Calu3 (cell line): ENCODE measurements around the gene SLC39A2. TPM values are rescaled to one million over a fixed set of nuclear protein-coding genes. Genes with fewer than 3 reads are reported as not detected.

Experiments
- BruUV-seq: library from RNA; stranded (reverse); fragments of 400-500 nt; replicated peaks from 2 replicates; lab custom pipeline; 2021; lab: Mats Ljungman, UMichigan
- CTCF ChIA-PET: fragments of 300-600 bp; sonication (Branson Sonifier 250); formaldehyde crosslinking; loops from one replicate; lab custom pipeline; 2022; ENCODE audit warnings: antibody characterized with exemption; lab: Charles Lee
- DNase-seq: peaks from one replicate; pipeline ENCODE4 v3.0.0; 2022
- H3K27ac Mint-ChIP-seq: one replicate; pipeline ENCODE4 v1.8.0; 2022; ENCODE audit warnings: mixed read lengths; ENCODE audit not compliant: unreplicated experiment
- H3K27me3 Mint-ChIP-seq: one replicate; pipeline ENCODE4 v1.8.0; 2022; ENCODE audit warnings: mixed read lengths; ENCODE audit not compliant: unreplicated experiment
- H3K36me3 Mint-ChIP-seq: one replicate; pipeline ENCODE4 v1.8.0; 2022; ENCODE audit warnings: mild to moderate bottlenecking, moderate library complexity, mixed read lengths; ENCODE audit not compliant: insufficient read depth, unreplicated experiment
- H3K4me1 Mint-ChIP-seq: one replicate; pipeline ENCODE4 v1.8.0; 2022; ENCODE audit warnings: mild to moderate bottlenecking, low read depth, mixed read lengths; ENCODE audit not compliant: unreplicated experiment
- H3K4me3 Mint-ChIP-seq: one replicate; pipeline ENCODE4 v1.8.0; 2022; ENCODE audit warnings: mild to moderate bottlenecking, low read depth, moderate library complexity, mixed read lengths; ENCODE audit not compliant: unreplicated experiment
- H3K9me3 Mint-ChIP-seq: one replicate; pipeline ENCODE4 v1.8.0; 2022; ENCODE audit warnings: low read depth, mixed read lengths; ENCODE audit not compliant: unreplicated experiment
- CTCF ChIP-seq: fragments of 200-600 bp; IDR thresholded peaks from one replicate; pipeline ENCODE4 v1.8.0; 2022; ENCODE audit warnings: antibody characterized with exemption; ENCODE audit not compliant: unreplicated experiment
- intact Hi-C: fragments of 100-400 bp; cut with micrococcal nuclease; formaldehyde crosslinking; loops from one replicate; pipeline ENCODE4 v1.10.0; 2022; ENCODE audit not compliant: unreplicated experiment
- total RNA-seq: library from RNA; stranded (reverse); gene quantifications from 2 replicates; pipeline ENCODE4 v1.2.3, GENCODE V29; 2022

The SLC39A2 gene
- total RNA-seq, 1 experiment from 2014 or later, result not detected

- Mint-ChIP-seq H3K9me3 (no peaks in the 10 kb centered on the region), H3K4me3 (no peak overlapping the region), H3K4me1 (no peaks in the 10 kb centered on the region), H3K27me3 (peaks cover 77% of the 10 kb centered on the region), H3K36me3 (no peaks in the 10 kb centered on the region), H3K27ac (no peak overlapping the region)
- no TSS peak for BruUV-seq
- no peak for DNase-seq
- intact Hi-C loops, result no loop called here
- TF ChIP-seq CTCF, result no peak
- CTCF ChIA-PET, result interaction anchor here (0.9 kb wide), 1 partner anchor 18 kb away, joined by 4 read pairs; no protein-coding TSS in a partner anchor
Measured at GRCh38 chr14:21032326-21033132, 33.4 kb downstream of the SLC39A2 start.

GRCh38 chr14:21033133-21033698 lies 34.1 kb downstream of the SLC39A2 start:
- no peak for TF ChIP-seq CTCF
- H3K36me3 Mint-ChIP-seq, result no peaks in the 10 kb centered on the region
- intact Hi-C loops, result no loop called here
- BruUV-seq, result no TSS peak
- H3K9me3 Mint-ChIP-seq, result no peaks in the 10 kb centered on the region
- H3K27ac Mint-ChIP-seq, result no peak overlapping the region
- CTCF ChIA-PET, result interaction anchor here (0.9 to 2.4 kb wide), 2 partner anchors 18 kb away, joined by 4 to 10 read pairs; no protein-coding TSS in a partner anchor
- peaks cover 83% of the 10 kb centered on the region for H3K27me3 Mint-ChIP-seq
- no peak overlapping the region for H3K4me3 Mint-ChIP-seq
- peaks cover 5% of the 10 kb centered on the region for H3K4me1 Mint-ChIP-seq
- no peak for DNase-seq

DNA sequence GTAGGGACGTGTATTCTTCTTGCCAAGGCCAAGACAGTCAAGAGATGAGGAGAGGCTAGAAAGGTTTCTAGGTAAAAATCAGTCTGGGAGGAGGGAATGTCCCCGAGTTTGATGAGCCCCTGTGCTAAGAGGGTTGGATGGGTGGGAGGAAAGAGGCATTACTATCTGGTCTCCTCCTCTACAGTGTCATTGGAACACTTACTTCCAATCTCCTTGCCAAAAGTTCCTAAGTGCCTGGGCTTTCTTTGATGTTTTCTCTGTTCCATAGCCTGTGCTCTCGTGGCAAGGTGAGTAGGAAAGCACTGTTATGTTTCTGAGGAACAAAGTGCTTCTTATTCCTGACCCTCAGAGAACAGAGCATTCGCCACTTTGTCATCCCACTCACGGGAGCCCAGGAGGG lies 35.6 kb downstream of the SLC39A2 start, which contains the start of gene RNASE13:
Gene RNASE13, minus strand, starts transcription at position 101 of the 400 bp plus-strand sequence. CDS start 519 bp downstream, outside the sequence.
- TF ChIP-seq CTCF, result no peak
- H3K27ac Mint-ChIP-seq, result no peak within 1 kb of the TSS

GRCh38 chr14:21036751-21037150 lies 37.7 kb downstream of the SLC39A2 start:
- Mint-ChIP-seq H3K9me3 (no peaks in the 10 kb centered on the region), H3K36me3 (no peaks in the 10 kb centered on the region), H3K27ac (no peak overlapping the region), H3K4me1 (peaks cover 15% of the 10 kb centered on the region), H3K27me3 (peaks cover 70% of the 10 kb centered on the region), H3K4me3 (no peak overlapping the region)
- no peak for TF ChIP-seq CTCF
- DNase-seq, result no peak
- intact Hi-C loops, result no loop called here
- no TSS peak for BruUV-seq
- CTCF ChIA-PET, result interaction anchor here (1.6 kb wide), 1 partner anchor 22 kb away, joined by 6 read pairs; no protein-coding TSS in a partner anchor

More for the DNA sequence above, 35.6 kb downstream of the SLC39A2 start, which contains the start of gene RNASE13:
- intact Hi-C loops, result no loop called here
- CTCF ChIA-PET, result interaction anchor here (2.4 kb wide), 1 partner anchor 20 kb away, joined by 10 read pairs; no protein-coding TSS in a partner anchor
- H3K27me3 Mint-ChIP-seq, result peaks cover 89% of the 10 kb centered on the region
- no peak within 1 kb of the TSS for H3K4me3 Mint-ChIP-seq
- no peak for DNase-seq
- no TSS peak for BruUV-seq
- no peaks in the 10 kb centered on the region for H3K36me3 Mint-ChIP-seq
- H3K9me3 Mint-ChIP-seq, result no peaks in the 10 kb centered on the region
- H3K4me1 Mint-ChIP-seq, result peaks cover 14% of the 10 kb centered on the region
